Pancreas (tissue), 10 donors: ENCODE data around the gene NBDY. TPM values are rescaled to one million over a fixed set of nuclear protein-coding genes. Genes with fewer than 3 reads are reported as not detected.

ENCODE experiments used
- ATAC-seq, 4 donors: fragments of 200-7000 bp; cut with Tn5 transposase; one replicate each; pipeline versions ENCODE4 v1.8.0 to v1.9.1; 2020; ENCODE audit warnings: mild to moderate bottlenecking in 4 of 4, moderate library complexity in 4 of 4
- DNase-seq, 6 donors: peaks; one replicate each; pipeline ENCODE4 v3.0.0-alpha.2; 2020
- FAIRE-seq: peaks from 2 replicates; lab custom pipeline; 2012; peaks lifted over from hg19 to GRCh38; lab: Jason Lieb, UNC
- H3K27ac ChIP-seq, 4 donors: fragments of 200-600 bp; sonication (generic); 1 replicate in 3 of 4; 2 replicates in 1 of 4; pipeline versions ENCODE4 v1.5.0 to v1.8.0; 2020
- H3K27me3 ChIP-seq, 4 donors: fragments of 200-600 bp; one replicate each; pipeline ENCODE4 v1.8.0; 2021
- H3K36me3 ChIP-seq, 3 donors: fragments of 200-600 bp; sonication (generic) in 1 of 3; one replicate each; pipeline versions ENCODE4 v1.5.0 to v1.8.0; 2020 to 2021
- H3K4me1 ChIP-seq, 3 donors: fragments of 200-600 bp; one replicate each; pipeline ENCODE4 v1.8.0; 2021
- H3K4me3 ChIP-seq, 4 donors: fragments of 200-600 bp; sonication (generic) in 2 of 4; one replicate each; pipeline versions ENCODE4 v1.5.0 to v1.8.0; 2020 to 2021
- H3K9me3 ChIP-seq, 4 donors: fragments of 200-600 bp; one replicate each; pipeline ENCODE4 v1.8.0; 2021
- WGBS, 2 donors: extraction: QIAGEN DNeasy Blood & Tissue Kit; methylation state at CpG; one replicate each; pipeline ENCODE4 v1.1.7; 2013; 5-methylcytosine and 5-hydroxymethylcytosine counted together
- intact Hi-C, 3 donors: fragments of 100-400 bp; cut with DNase I; formaldehyde crosslinking; loops; one replicate each; pipeline versions ENCODE4 v1.11.1 to v1.14.2; 2022
- polyA plus RNA-seq, 2 donors: library from polyadenylated mRNA; stranded (reverse); fragments of 200-250 nt; gene quantifications; one replicate each; pipeline ENCODE4 v1.2.3, GENCODE V29; 2013
- total RNA-seq, 6 donors: library from RNA; stranded (reverse); fragmentation: NEBNext Ultra II Directional in 4 of 6; extraction: Animal tissue kit (Norgen Biotek cat#: 25700) in 4 of 6; gene quantifications; one replicate each; pipeline versions ENCODE4 v1.2.1 to v1.2.4, GENCODE V29; 2021 to 2023
- TF ChIP-seq, protein P1 (sequence below), 4 donors: fragments of 200-600 bp; sonication (generic) in 3 of 4; IDR thresholded peaks; one replicate each; pipeline versions ENCODE4 v1.5.0 to v1.8.0; 2021; ENCODE audit warnings: antibody characterized with exemption in 4 of 4
- donor health status: healthy with polysubstance abuse.
- donor health status: DM: no; HTN: no; CAD: no; lungs with moderate emphysema.
- donor health status: DM: no; HTN: no; CAD: no.
- donor health status: control.
- donor health status: control.
- donor health status: Bipolar disorder and iron deficiency.
- donor health status: DM: yes; HTN: yes; CAD: no.
- donor health status: DM: no; HTN: no; CAD: no.
- donor health status: DM: no; HTN: no; CAD: no.
- donor health status: DM: yes; HTN: yes; CAD: no.

The NBDY gene
- total and polyA plus RNA-seq, 8 donors, result 7.0 to 22.8 (median 9.1) TPM

DNA sequence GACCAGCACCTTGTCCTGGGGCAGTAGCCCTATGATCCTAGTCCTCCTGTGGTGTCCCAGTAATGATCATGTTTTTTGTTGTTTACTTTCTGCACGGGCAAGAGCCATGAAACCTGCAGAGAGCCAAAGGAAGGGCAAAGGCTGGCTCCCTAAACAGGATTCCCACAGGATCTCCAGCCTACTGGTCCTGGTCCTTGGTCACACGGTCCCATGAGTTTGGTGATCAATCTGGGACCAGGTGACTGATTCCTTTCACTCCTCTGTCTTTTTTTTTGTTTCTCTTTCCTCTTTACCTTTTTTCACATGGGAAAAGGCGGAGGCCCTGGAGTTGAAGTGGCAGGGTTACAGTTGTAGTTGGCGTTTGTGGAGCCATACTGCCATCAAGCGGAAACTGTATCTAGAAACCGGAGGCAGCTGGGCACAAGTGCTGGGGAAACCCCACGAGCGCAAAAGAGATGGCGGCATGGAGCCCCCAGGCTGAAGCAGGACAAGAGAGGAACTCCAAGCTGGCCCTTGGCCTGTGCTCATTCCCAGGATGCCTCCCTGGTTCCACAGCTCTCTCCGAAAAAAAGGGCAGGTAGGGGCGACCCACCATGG lies 34.6 kb downstream of the NBDY start:
- no peaks in the 10 kb centered on the region for H3K9me3 ChIP-seq
- 41 to 74% methylated on average over 11 of the region's 11 CpGs for WGBS, 2 donors
- peak; percentile 69 for FAIRE-seq
- H3K27ac ChIP-seq, result peak overlapping the region; percentile 53 to 86 (median 76)
- peaks cover 0 to 4% (median 0%) of the 10 kb centered on the region in 4 donors for H3K27me3 ChIP-seq
- TF ChIP-seq, protein P1, sequence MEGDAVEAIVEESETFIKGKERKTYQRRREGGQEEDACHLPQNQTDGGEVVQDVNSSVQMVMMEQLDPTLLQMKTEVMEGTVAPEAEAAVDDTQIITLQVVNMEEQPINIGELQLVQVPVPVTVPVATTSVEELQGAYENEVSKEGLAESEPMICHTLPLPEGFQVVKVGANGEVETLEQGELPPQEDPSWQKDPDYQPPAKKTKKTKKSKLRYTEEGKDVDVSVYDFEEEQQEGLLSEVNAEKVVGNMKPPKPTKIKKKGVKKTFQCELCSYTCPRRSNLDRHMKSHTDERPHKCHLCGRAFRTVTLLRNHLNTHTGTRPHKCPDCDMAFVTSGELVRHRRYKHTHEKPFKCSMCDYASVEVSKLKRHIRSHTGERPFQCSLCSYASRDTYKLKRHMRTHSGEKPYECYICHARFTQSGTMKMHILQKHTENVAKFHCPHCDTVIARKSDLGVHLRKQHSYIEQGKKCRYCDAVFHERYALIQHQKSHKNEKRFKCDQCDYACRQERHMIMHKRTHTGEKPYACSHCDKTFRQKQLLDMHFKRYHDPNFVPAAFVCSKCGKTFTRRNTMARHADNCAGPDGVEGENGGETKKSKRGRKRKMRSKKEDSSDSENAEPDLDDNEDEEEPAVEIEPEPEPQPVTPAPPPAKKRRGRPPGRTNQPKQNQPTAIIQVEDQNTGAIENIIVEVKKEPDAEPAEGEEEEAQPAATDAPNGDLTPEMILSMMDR (IDR thresholded peaks at IDR 0.05), result peak in 1 of 4 donors; percentile 23
- H3K4me1 ChIP-seq, result peaks cover 0 to 7% (median 3%) of the 10 kb centered on the region in 3 donors
- no peaks in the 10 kb centered on the region for H3K36me3 ChIP-seq
- ATAC-seq, result peak; percentile 57 to 76 (median 61)
- DNase-seq, result peak in 4 of 6 donors; percentile 75 to 90 (median 82)
- intact Hi-C loops, result no loop called here
- peak overlapping the region; percentile 28 to 52 (median 43) for H3K4me3 ChIP-seq

DNA sequence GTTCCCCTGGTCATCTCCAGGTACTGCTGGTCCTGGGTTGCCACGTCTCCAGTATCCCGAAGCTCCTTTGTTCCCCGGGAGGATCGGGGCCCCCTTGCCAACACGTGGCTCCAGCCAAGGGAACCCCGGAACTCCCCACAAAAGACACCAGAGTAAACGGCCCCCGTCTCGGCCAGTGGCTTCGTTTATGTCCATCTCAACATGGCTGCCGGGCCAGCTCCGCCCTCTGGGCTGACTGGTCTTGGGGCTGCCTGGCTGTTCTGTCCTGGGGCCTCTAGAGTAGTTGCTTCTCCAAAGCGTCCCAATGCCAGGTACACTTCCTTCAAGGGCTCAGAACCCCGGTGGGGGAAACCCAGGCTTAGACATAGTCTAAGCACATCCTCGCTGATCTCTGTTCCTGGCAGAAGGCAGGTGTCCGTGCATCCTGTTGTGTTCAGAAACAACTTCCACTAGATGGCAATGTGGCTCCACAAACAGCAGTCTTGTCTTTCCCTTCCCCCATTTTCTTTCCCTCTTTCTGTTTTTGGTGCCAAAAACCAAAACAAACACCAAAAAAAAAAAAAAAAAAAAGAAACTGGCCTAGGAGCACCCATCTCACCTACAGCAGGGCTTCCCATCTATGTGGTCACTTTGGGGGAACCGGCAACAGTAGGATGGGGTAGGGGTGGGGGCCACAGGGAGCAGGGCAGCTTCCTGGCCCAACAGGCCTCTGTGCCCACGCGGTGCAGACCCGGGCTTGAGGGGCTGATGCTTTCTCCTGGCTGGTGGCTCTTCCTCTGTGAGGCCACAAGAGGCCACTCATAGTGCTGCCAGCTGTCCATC lies 35.3 kb downstream of the NBDY start:
- Histone ChIP-seq H3K4me3 (peak overlapping the region; percentile 28 to 52 (median 43)), H3K4me1 (peaks cover 0 to 7% (median 3%) of the 10 kb centered on the region in 3 donors), H3K27me3 (peaks cover 0 to 4% (median 0%) of the 10 kb centered on the region in 4 donors), H3K9me3 (no peaks in the 10 kb centered on the region), H3K27ac (peak overlapping the region; percentile 53 to 86 (median 76)), H3K36me3 (no peaks in the 10 kb centered on the region)
- ATAC-seq (peak; percentile 58 to 70 (median 62)), DNase-seq (peak; percentile 35 to 89 (median 78)), FAIRE-seq (peak; percentile 82)
- 31 to 50% methylated on average over 20 of the region's 20 CpGs for WGBS, 2 donors
- intact Hi-C loops, result no loop called here
- TF ChIP-seq, protein P1 (IDR thresholded peaks at IDR 0.05), result peak; percentile 26 to 49 (median 42)

DNA sequence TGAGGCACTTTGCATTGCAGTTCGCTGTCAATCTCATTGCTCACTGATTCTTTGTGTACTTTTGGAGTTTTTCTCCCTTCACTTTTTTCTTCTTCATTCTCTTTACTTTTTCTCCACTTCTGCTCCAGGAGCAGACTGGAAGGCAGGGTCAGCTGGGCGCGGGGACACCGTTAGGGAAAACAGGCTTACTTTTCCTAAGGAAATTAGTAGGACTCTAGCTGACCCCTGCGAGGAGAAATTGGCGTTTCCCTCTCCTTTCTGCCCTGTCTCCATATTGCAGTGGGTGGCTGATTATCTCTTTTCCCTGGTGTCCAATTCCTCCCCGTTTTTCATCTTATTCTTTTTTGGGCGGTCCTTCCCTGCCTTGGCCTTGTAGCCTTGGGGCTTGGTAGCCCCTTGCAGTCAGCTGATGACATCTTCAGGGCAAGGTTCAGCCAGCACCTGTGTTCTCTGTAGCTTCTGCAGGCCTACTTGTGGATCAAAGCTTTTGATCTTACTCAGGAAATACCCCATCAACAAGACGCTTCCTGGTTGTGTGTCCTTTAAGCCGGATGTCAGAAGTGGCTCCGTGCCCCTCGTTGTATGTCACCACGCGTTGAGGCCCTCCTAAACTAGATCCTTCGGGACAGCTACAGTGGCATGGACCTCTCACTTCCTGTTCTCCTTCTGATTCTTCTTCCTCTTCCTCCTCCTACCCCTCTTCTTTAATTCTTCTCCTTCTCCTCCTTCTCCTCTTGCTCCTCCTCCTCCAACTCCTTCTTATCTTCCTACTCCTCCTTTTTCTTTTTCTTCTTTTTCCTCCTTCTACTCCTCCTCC lies 36.1 kb downstream of the NBDY start:
- no peak overlapping the region for H3K4me3 ChIP-seq

DNA sequence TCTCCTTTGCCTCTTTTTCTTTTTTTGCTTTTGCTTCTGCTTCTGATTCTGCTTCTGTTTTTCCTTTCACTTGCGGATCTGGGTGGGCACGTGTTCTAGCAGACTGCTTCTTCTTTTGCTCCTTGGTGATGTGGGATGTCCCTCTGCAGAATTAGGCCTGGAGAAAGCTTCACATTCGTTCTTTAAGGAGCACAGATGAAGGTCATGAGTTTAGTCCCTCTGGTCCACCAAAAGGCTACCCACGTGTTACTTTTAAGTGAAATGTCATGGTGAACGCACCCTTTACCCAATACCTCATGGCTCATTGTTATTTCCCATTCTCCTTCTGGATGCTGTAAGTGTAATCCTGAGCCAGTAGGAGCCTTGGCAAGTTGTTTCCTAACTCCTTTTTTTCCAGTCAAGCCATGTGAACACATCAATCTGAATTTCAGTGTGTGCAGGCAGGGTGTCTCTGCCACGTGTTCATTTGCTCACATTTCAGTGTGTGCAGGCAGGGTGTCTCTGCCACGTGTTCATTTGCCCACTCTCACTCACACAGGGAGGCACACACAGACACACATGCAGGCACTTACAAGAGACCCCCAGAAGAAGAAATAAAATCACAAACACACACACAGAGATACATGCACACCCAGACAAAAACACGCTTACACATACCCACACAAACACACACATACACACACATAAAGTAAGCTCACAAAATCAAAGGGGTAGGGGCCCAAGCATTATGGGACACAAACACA lies 36.9 kb downstream of the NBDY start:
- no peak for FAIRE-seq
- Histone ChIP-seq H3K9me3 (no peaks in the 10 kb centered on the region), H3K27me3 (no peaks in the 10 kb centered on the region), H3K4me1 (peaks cover 0 to 7% (median 3%) of the 10 kb centered on the region in 3 donors), H3K27ac (no peak overlapping the region), H3K4me3 (no peak overlapping the region), H3K36me3 (no peaks in the 10 kb centered on the region)
- ATAC-seq, result no peak
- no peak for DNase-seq
- WGBS, 2 donors, result 59 to 72% methylated on average over 8 of the region's 8 CpGs
- TF ChIP-seq, protein P1 (IDR thresholded peaks at IDR 0.05), result no peak
- intact Hi-C loops, result no loop called here

More for the DNA sequence above, 36.1 kb downstream of the NBDY start:
- 55 to 78% methylated on average over 15 of the region's 15 CpGs for whole genome bisulfite sequencing, 2 donors
- TF ChIP-seq, protein P1 (IDR thresholded peaks at IDR 0.05), result no peak
- H3K9me3 ChIP-seq, result no peaks in the 10 kb centered on the region
- FAIRE-seq, result no peak
- peaks cover 0 to 7% (median 3%) of the 10 kb centered on the region in 3 donors for H3K4me1 ChIP-seq
- no peak for ATAC-seq
- H3K27ac ChIP-seq, result no peak overlapping the region
- intact Hi-C loops, result no loop called here
- H3K36me3 ChIP-seq, result no peaks in the 10 kb centered on the region
- no peaks in the 10 kb centered on the region for H3K27me3 ChIP-seq
- DNase-seq, result peak in 1 of 6 donors; percentile 15
